ENCODE data around the gene OXTR. TPM values are rescaled to one million over a fixed set of nuclear protein-coding genes. Genes with fewer than 3 reads are reported as not detected.

OXTR gene
- total and polyA plus RNA-seq, 2 of the 13 experiments (the other 11 are each of a cell fraction or from before 2014, with no cell fraction given), result 0.36 to 0.95 TPM

DNA sequence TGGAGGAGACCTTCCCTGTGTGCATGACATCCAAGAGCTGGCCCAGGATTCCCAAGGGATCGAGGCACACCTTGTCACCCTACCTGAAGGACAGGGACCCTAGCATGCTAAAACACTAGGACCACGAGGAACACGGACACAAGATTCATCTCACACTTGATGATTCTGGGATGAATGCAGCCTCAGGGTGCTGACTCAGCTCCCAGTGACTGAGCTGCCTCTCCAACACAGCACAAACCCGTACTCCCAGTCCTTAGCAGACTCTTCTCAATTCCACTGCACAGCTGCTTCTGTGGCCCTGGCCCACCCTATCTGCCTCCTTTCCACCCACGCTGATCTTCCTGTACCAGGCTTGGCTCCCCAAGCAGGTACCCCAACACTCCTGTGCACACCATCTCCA is 9.1 kb upstream of the OXTR start:
- no peak for ATAC-seq
- POLR2A ChIA-PET, result no interaction called here
- CTCF ChIA-PET (ENCODE audit: low intra/inter-chr PET ratio, low total read pairs), result no interaction called here

DNA sequence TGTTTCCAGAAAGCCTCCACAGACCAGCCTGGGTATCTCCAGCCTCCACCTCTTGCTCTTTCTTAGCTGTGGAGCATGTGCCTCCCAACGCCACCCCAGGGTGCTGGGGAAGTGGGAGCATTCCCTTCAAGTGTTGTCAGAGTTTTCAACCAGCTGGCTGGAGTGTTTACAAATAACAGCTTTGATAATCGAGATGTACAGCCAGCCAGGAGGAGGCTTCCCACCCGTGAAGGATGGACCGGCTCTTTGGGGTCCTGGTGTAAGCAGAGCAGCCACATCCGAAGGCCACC is 8.5 kb upstream of the OXTR start:
- H3K4me2 ChIP-seq (ENCODE audit: low read depth, low read length), result no peak overlapping the region
- no peak overlapping the region for H2AFZ ChIP-seq (ENCODE audit: low read length)
- H3K9me3 ChIP-seq (ENCODE audit: low read length), result no peaks in the 10 kb centered on the region
- ChIA-PET CTCF (ENCODE audit: low intra/inter-chr PET ratio, low total read pairs) (no interaction called here), POLR2A (no interaction called here)
- H4K20me1 ChIP-seq (ENCODE audit: insufficient read depth, low read length), result no peaks in the 10 kb centered on the region
- no TSS peak for BruUV-seq (replicated peaks)
- H3K4me3 ChIP-seq (replicated peaks in 1 of 3; ENCODE audit: insufficient read depth in 1 of 3, low read depth in 2 of 3, low read length in 3 of 3), result no peak overlapping the region
- no peaks in the 10 kb centered on the region for H3K36me3 ChIP-seq (replicated peaks in 1 of 2; ENCODE audit: control insufficient read depth in 1 of 2, insufficient read depth in 2 of 2, low read length in 2 of 2)
- ATAC-seq (no peak), FAIRE-seq (no peak), DNase-seq (ENCODE audit: low spot score) (no peak)
- no peak overlapping the region for H3K27ac ChIP-seq (ENCODE audit: extremely low read length, insufficient read depth, low read length)
- H3K4me1 ChIP-seq (ENCODE audit: insufficient read depth, low read length), result peaks cover 12% of the 10 kb centered on the region; the same call in 1 of the 2 replicates
- WGBS (ENCODE audit: low lambda C conversion rate), result 39% methylated on average over 5 of the region's 5 CpGs
- no peaks in the 10 kb centered on the region for H3K27me3 ChIP-seq (ENCODE audit: control insufficient read depth in 1 of 2, insufficient read depth in 2 of 2, low read length in 2 of 2)
- H3K79me2 ChIP-seq (ENCODE audit: insufficient read depth, low read length), result no peaks in the 10 kb centered on the region
- in situ Hi-C loops (cut with HindIII; ENCODE audit: extremely low pct_ligation_motif_present, low pct_unique_long_range_greater_than_20kb) (no loop called here), intact Hi-C loops (cut with micrococcal nuclease; ENCODE audit: unreplicated experiment) (no loop called here)
- no peak overlapping the region for H3K9ac ChIP-seq (ENCODE audit: insufficient read depth, low read depth, low read length)
- TF ChIP-seq ZNF672 (CRISPR knock-in tag; IDR thresholded peaks at IDR 0.05) (no peak), ZNF83 (CRISPR knock-in tag; IDR thresholded peaks at IDR 0.05; ENCODE audit: borderline replicate concordance) (no peak), MEIS2 (CRISPR knock-in tag; IDR thresholded peaks at IDR 0.05) (no peak), SOX6 (IDR thresholded peaks at IDR 0.05) (no peak), SOX6 (CRISPR knock-in tag; IDR thresholded peaks at IDR 0.05) (no peak), NBN (conservative IDR thresholded peaks at IDR 0.05) (no peak), FLYWCH1 (CRISPR knock-in tag; IDR thresholded peaks at IDR 0.05) (no peak)
- TF ChIP-seq, protein P1, sequence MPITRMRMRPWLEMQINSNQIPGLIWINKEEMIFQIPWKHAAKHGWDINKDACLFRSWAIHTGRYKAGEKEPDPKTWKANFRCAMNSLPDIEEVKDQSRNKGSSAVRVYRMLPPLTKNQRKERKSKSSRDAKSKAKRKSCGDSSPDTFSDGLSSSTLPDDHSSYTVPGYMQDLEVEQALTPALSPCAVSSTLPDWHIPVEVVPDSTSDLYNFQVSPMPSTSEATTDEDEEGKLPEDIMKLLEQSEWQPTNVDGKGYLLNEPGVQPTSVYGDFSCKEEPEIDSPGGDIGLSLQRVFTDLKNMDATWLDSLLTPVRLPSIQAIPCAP (CRISPR knock-in tag; IDR thresholded peaks at IDR 0.05; ENCODE audit: low read depth), result no peak
- TF ChIP-seq, protein P2, sequence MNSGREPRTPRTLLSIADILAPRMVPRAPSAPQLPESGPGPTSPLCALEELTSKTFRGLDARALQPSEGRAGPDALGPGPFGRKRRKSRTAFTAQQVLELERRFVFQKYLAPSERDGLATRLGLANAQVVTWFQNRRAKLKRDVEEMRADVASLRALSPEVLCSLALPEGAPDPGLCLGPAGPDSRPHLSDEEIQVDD (CRISPR knock-in tag; IDR thresholded peaks at IDR 0.05; ENCODE audit: borderline replicate concordance), result no peak
- TF ChIP-seq, protein P3, sequence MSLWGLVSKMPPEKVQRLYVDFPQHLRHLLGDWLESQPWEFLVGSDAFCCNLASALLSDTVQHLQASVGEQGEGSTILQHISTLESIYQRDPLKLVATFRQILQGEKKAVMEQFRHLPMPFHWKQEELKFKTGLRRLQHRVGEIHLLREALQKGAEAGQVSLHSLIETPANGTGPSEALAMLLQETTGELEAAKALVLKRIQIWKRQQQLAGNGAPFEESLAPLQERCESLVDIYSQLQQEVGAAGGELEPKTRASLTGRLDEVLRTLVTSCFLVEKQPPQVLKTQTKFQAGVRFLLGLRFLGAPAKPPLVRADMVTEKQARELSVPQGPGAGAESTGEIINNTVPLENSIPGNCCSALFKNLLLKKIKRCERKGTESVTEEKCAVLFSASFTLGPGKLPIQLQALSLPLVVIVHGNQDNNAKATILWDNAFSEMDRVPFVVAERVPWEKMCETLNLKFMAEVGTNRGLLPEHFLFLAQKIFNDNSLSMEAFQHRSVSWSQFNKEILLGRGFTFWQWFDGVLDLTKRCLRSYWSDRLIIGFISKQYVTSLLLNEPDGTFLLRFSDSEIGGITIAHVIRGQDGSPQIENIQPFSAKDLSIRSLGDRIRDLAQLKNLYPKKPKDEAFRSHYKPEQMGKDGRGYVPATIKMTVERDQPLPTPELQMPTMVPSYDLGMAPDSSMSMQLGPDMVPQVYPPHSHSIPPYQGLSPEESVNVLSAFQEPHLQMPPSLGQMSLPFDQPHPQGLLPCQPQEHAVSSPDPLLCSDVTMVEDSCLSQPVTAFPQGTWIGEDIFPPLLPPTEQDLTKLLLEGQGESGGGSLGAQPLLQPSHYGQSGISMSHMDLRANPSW (CRISPR knock-in tag; IDR thresholded peaks at IDR 0.05; ENCODE audit: borderline replicate concordance), result no peak
- TF ChIP-seq, protein P4, sequence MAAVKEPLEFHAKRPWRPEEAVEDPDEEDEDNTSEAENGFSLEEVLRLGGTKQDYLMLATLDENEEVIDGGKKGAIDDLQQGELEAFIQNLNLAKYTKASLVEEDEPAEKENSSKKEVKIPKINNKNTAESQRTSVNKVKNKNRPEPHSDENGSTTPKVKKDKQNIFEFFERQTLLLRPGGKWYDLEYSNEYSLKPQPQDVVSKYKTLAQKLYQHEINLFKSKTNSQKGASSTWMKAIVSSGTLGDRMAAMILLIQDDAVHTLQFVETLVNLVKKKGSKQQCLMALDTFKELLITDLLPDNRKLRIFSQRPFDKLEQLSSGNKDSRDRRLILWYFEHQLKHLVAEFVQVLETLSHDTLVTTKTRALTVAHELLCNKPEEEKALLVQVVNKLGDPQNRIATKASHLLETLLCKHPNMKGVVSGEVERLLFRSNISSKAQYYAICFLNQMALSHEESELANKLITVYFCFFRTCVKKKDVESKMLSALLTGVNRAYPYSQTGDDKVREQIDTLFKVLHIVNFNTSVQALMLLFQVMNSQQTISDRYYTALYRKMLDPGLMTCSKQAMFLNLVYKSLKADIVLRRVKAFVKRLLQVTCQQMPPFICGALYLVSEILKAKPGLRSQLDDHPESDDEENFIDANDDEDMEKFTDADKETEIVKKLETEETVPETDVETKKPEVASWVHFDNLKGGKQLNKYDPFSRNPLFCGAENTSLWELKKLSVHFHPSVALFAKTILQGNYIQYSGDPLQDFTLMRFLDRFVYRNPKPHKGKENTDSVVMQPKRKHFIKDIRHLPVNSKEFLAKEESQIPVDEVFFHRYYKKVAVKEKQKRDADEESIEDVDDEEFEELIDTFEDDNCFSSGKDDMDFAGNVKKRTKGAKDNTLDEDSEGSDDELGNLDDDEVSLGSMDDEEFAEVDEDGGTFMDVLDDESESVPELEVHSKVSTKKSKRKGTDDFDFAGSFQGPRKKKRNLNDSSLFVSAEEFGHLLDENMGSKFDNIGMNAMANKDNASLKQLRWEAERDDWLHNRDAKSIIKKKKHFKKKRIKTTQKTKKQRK (IDR thresholded peaks at IDR 0.05; ENCODE audit: low read length), result no peak

More for the DNA sequence above, 9.1 kb upstream of the OXTR start:
- WGBS (ENCODE audit: low lambda C conversion rate), result 30% methylated on average over 5 of the region's 5 CpGs
- in situ Hi-C loops (cut with HindIII; ENCODE audit: extremely low pct_ligation_motif_present, low pct_unique_long_range_greater_than_20kb), result no loop called here
- no peak overlapping the region for H3K27ac ChIP-seq (ENCODE audit: extremely low read length, insufficient read depth, low read length)
- no peaks in the 10 kb centered on the region for H3K9me3 ChIP-seq (ENCODE audit: low read length)
- H4K20me1 ChIP-seq (ENCODE audit: insufficient read depth, low read length), result no peaks in the 10 kb centered on the region
- no peaks in the 10 kb centered on the region for H3K36me3 ChIP-seq (replicated peaks in 1 of 2; ENCODE audit: control insufficient read depth in 1 of 2, insufficient read depth in 2 of 2, low read length in 2 of 2)
- H3K27me3 ChIP-seq (ENCODE audit: control insufficient read depth in 1 of 2, insufficient read depth in 2 of 2, low read length in 2 of 2), result no peaks in the 10 kb centered on the region
- H3K4me1 ChIP-seq (ENCODE audit: insufficient read depth, low read length), result peaks cover 12% of the 10 kb centered on the region; the same call in 1 of the 2 replicates
- H3K79me2 ChIP-seq (ENCODE audit: insufficient read depth, low read length), result no peaks in the 10 kb centered on the region
- H3K4me2 ChIP-seq (ENCODE audit: low read depth, low read length), result no peak overlapping the region
- DNase-seq (ENCODE audit: low spot score), result no peak
- no peak overlapping the region for H3K4me3 ChIP-seq (replicated peaks in 1 of 3; ENCODE audit: insufficient read depth in 1 of 3, low read depth in 2 of 3, low read length in 3 of 3)
- FAIRE-seq, result no peak
- BruUV-seq (replicated peaks), result no TSS peak
- intact Hi-C loops (cut with micrococcal nuclease; ENCODE audit: unreplicated experiment), result no loop called here
- H3K9ac ChIP-seq (ENCODE audit: insufficient read depth, low read depth, low read length), result no peak overlapping the region
- TF ChIP-seq MAFK (conservative IDR thresholded peaks at IDR 0.05 in 1 of 2, IDR thresholded peaks at IDR 0.05 in 1 of 2; ENCODE audit: low read length in 2 of 2) (peak; percentile 81 to 83), ZNF354B (CRISPR knock-in tag; IDR thresholded peaks at IDR 0.05) (no peak), MAFF (IDR thresholded peaks at IDR 0.05; ENCODE audit: low read depth, low read length) (peak; percentile 67), ZNF619 (CRISPR knock-in tag; IDR thresholded peaks at IDR 0.05) (no peak)
- H2AFZ ChIP-seq (ENCODE audit: low read length), result no peak overlapping the region
